ENCODE data around the gene SYNE2. TPM values are rescaled to one million over a fixed set of nuclear protein-coding genes. Genes with fewer than 3 reads are reported as not detected.

The SYNE2 gene
- total and polyA plus RNA-seq, 2 of the 8 experiments (the other 6 are each of a cell fraction or from before 2014, with no cell fraction given) = 32.6 to 46.1 TPM

GRCh38 chr14:64190974-64191502 lies 338.2 kb downstream of the SYNE2 start:
- Histone ChIP-seq H2BK120ac (replicated peaks; ENCODE audit: low read depth, low read length) (no peak overlapping the region), H3K79me2 (ENCODE audit: control insufficient read depth in 1 of 2, insufficient read depth in 2 of 2, low read length in 2 of 2) (no peaks in the 10 kb centered on the region), H2BK20ac (ENCODE audit: low read length) (no peak overlapping the region), H3K36me3 (ENCODE audit: control insufficient read depth in 2 of 4, insufficient read depth in 4 of 4, low read length in 3 of 4) (peaks cover 0 to 25% (median 1%) of the 10 kb centered on the region in 4 experiments; a peak in 6 of 8 replicates), H3K27ac (ENCODE audit: low read depth, low read length) (no peak overlapping the region), H2BK15ac (ENCODE audit: low read length) (no peak overlapping the region), H3K4ac (replicated peaks; ENCODE audit: insufficient read length, low read depth, low read length) (no peak overlapping the region), H2AFZ (ENCODE audit: low read length) (no peak overlapping the region), H3K23me2 (ENCODE audit: low read depth, low read length) (no peaks in the 10 kb centered on the region; the same call in 1 of the 2 replicates), H2AK5ac (ENCODE audit: low read depth, low read length) (no peak overlapping the region), H3K4me2 (ENCODE audit: insufficient read depth in 1 of 2, low read depth in 2 of 2, low read length in 2 of 2) (no peak overlapping the region), H3K23ac (ENCODE audit: insufficient read length) (no peak overlapping the region), H3K4me3 (ENCODE audit: extremely low read depth in 1 of 4, insufficient read depth in 2 of 4, low read depth in 3 of 4, low read length in 4 of 4) (no peak overlapping the region), H3K18ac (ENCODE audit: extremely low read depth, low read length) (no peak overlapping the region), H3K4me1 (replicated peaks in 1 of 4; ENCODE audit: control insufficient read depth in 3 of 4, insufficient read depth in 4 of 4, low read length in 3 of 4) (peaks cover 3 to 24% (median 16%) of the 10 kb centered on the region in 4 experiments; a peak in 5 of 7 replicates), H2BK5ac (ENCODE audit: low read depth, low read length) (no peak overlapping the region), H2BK12ac (ENCODE audit: low read depth, low read length) (no peak overlapping the region), H4K8ac (ENCODE audit: extremely low read depth, insufficient read depth, low read length) (no peak overlapping the region), H3K9me3 (ENCODE audit: insufficient read depth in 2 of 2, low read depth in 1 of 2, low read length in 1 of 2) (no peaks in the 10 kb centered on the region), H3K79me1 (ENCODE audit: low read depth, low read length) (no peaks in the 10 kb centered on the region), H3K9ac (replicated peaks in 1 of 4; ENCODE audit: extremely low read depth in 1 of 4, low read depth in 3 of 4, low read length in 3 of 4) (no peak overlapping the region), H4K5ac (ENCODE audit: insufficient read length, low read depth, low read length) (no peak overlapping the region), H3K56ac (replicated peaks; ENCODE audit: insufficient read length, low read depth, low read length) (no peak overlapping the region), H4K20me1 (replicated peaks in 1 of 2; ENCODE audit: control insufficient read depth in 1 of 2, insufficient read depth in 2 of 2, low read length in 2 of 2) (no peaks in the 10 kb centered on the region), H3K14ac (ENCODE audit: insufficient read length) (no peak overlapping the region), H3K27me3 (replicated peaks in 1 of 4; ENCODE audit: control insufficient read depth in 3 of 4, extremely low read depth in 1 of 4, insufficient read depth in 3 of 4, low read length in 3 of 4) (no peaks in the 10 kb centered on the region), H4K91ac (replicated peaks; ENCODE audit: insufficient read length, low read length) (no peak overlapping the region)
- WGBS, 2 experiments (ENCODE audit: extremely low coverage in 1 of 2, insufficient coverage in 1 of 2, insufficient read length in 1 of 2, insufficient replicate concordance in 2 of 2, low coverage in 1 of 2, low lambda C conversion rate in 2 of 2, missing lambda C conversion rate in 1 of 2) = 86% methylated on average over 3 of the region's 3 CpGs; no CpG with 5 or more reads in 1 of the 2 experiments
- CTCF ChIA-PET (ENCODE audit: partially characterized antibody) = interaction anchor here (1.5 to 1.8 kb wide), 2 partner anchors 10 to 113 kb away, joined by 3 to 4 read pairs; no protein-coding TSS in a partner anchor
- POLR2A ChIA-PET (ENCODE audit: partially characterized antibody) = interaction anchor here (1.2 kb wide), 2 partner anchors 10 to 47 kb away, joined by 3 read pairs; no protein-coding TSS in a partner anchor
- no peak for DNase-seq (ENCODE audit: low read depth in 1 of 2, low spot score in 2 of 2)
- no peak for FAIRE-seq
- no peak for TF ChIP-seq CTCF (IDR thresholded peaks at IDR 0.05; ENCODE audit: control extremely low read depth in 1 of 3, insufficient read depth in 1 of 3, low read depth in 1 of 3, low read length in 3 of 3)
- no peak for TF ChIP-seq RBBP5 (IDR thresholded peaks at IDR 0.05; ENCODE audit: borderline replicate concordance, low read depth, low read length)
- TF ChIP-seq EP300 (IDR thresholded peaks at IDR 0.05; ENCODE audit: borderline replicate concordance in 1 of 2, low read depth in 2 of 2, low read length in 2 of 2) = no peak
- no peak for TF ChIP-seq POU5F1 (IDR thresholded peaks at IDR 0.05; ENCODE audit: low read depth, low read length)
- TF ChIP-seq, protein P1, sequence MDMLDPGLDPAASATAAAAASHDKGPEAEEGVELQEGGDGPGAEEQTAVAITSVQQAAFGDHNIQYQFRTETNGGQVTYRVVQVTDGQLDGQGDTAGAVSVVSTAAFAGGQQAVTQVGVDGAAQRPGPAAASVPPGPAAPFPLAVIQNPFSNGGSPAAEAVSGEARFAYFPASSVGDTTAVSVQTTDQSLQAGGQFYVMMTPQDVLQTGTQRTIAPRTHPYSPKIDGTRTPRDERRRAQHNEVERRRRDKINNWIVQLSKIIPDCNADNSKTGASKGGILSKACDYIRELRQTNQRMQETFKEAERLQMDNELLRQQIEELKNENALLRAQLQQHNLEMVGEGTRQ (IDR thresholded peaks at IDR 0.05; ENCODE audit: low read length) = no peak
- no peak for TF ChIP-seq FOSL1 (IDR thresholded peaks at IDR 0.05; ENCODE audit: insufficient read depth, low read depth, low read length)
- no peak for TF ChIP-seq CHD1 (IDR thresholded peaks at IDR 0.05; ENCODE audit: low read depth, low read length)
- TF ChIP-seq BCL11A (IDR thresholded peaks at IDR 0.05; ENCODE audit: low read depth in 2 of 2, low read length in 2 of 2) = no peak
- no peak for TF ChIP-seq NANOG (IDR thresholded peaks at IDR 0.05; ENCODE audit: insufficient read depth, low read depth, low read length, poor library complexity, severe bottlenecking)

All from H1 (cell line).